HG03175 (cell line): ENCODE data around the gene DNM3.

Source experiments
- ATAC-seq: cut with Tn5 transposase; IDR thresholded peaks from one replicate; pipeline ENCODE4 v1.9.1; 2021; ENCODE audit warnings: mild to moderate bottlenecking, moderate library complexity; ENCODE audit not compliant: unreplicated experiment

The DNM3 gene

GRCh38 chr1:172460887-172461315 is 619.6 kb downstream of the DNM3 start:
- ATAC-seq = no peak
